ENCODE results near the gene MVB12B. TPM values are rescaled to one million over a fixed set of nuclear protein-coding genes. Genes with fewer than 3 reads are reported as not detected.

The MVB12B gene
- total RNA-seq, 4 donors from 2014 or later: 15.7 to 27.3 (median 22.7) TPM

DNA sequence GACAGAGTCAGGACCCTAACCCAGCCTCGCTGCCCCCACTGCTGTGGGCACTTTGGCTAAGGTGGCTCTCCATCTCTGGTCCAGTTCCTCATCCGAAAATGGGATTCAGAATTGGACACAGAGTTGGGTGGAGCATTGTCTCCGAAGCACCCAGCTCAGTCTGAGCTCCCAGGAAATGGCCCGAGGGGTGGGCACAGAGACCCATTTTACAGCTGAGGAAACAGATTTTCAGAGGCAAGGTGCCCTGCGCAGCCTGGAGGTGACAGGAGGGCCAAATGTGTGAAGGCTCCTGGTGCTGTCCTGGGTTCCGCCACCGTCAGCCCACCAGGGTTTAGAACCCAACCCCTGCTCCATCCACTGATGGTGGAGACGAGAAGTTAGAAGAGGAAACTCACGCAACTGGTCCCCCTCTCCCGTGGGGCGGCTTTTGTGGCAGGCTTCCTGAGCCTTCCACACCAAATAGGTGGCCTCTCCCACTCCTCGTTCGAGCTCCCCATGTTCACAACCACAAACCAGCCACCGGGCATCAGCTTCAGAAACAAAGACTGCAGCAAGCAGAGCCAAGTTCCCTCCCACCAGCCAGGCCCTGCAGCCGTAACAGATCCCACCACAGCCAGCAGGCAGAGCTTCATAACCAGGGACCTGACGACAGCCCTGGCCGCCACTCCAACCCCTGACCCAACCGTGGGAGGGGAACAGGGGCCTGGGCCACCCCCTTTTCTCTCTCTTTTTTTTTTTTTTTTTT lies 196.2 kb downstream of the MVB12B start:
- in situ Hi-C loops (cut with MboI; ENCODE audit: low pct_ligation_motif_present in 1 of 4, low pct_unique_long_range_greater_than_20kb in 1 of 4, low sequenced_read_pairs in 3 of 4) (no loop called here), intact Hi-C loops (cut with DNase I; ENCODE audit: low total_unique reads) (no loop called here)
- Histone ChIP-seq H3K36me3 (no peaks in the 10 kb centered on the region), H3K4me3 (no peak overlapping the region), H3K9me3 (no peaks in the 10 kb centered on the region), H3K27ac (no peak overlapping the region), H3K4me1 (peaks cover 0 to 2% (median 0%) of the 10 kb centered on the region in 4 donors), H3K27me3 (peaks cover 80% of the 10 kb centered on the region)
- DNase-seq: no peak
- TF ChIP-seq EP300 (IDR thresholded peaks at IDR 0.05; ENCODE audit: low read depth) (no peak), POLR2AphosphoS5 (IDR thresholded peaks at IDR 0.05) (no peak), POLR2A (IDR thresholded peaks at IDR 0.05) (no peak)
- TF ChIP-seq, protein P1, sequence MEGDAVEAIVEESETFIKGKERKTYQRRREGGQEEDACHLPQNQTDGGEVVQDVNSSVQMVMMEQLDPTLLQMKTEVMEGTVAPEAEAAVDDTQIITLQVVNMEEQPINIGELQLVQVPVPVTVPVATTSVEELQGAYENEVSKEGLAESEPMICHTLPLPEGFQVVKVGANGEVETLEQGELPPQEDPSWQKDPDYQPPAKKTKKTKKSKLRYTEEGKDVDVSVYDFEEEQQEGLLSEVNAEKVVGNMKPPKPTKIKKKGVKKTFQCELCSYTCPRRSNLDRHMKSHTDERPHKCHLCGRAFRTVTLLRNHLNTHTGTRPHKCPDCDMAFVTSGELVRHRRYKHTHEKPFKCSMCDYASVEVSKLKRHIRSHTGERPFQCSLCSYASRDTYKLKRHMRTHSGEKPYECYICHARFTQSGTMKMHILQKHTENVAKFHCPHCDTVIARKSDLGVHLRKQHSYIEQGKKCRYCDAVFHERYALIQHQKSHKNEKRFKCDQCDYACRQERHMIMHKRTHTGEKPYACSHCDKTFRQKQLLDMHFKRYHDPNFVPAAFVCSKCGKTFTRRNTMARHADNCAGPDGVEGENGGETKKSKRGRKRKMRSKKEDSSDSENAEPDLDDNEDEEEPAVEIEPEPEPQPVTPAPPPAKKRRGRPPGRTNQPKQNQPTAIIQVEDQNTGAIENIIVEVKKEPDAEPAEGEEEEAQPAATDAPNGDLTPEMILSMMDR (IDR thresholded peaks at IDR 0.05): no peak
- 60 to 71% methylated on average over 2 to 18 of the region's 18 CpGs for WGBS, 2 donors (ENCODE audit: low coverage in 1 of 2)

DNA sequence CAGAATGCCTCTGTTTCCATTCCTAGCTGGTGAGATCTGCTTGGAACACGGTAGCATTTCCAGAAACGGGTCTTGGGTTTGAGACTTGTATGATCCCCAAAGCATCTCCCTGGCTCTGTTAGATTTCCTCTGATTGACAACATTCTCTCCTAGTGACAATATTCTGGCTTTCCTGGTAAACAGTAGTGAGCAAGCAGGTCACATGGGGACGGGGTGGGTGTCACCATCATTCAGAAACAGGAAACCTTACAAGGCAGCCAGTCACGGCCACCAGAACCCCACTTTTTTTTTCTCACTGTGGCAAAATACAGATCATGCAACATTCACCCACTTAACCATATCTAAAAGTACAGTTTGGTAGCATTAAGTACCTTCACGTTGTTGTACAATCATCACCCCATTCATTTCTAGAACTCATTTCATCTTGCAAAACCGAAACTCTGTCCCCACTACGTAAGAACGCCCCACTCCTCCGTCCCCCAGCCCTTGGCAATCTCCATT lies 197.0 kb downstream of the MVB12B start:
- in situ Hi-C loops (cut with MboI; ENCODE audit: low pct_ligation_motif_present in 1 of 4, low pct_unique_long_range_greater_than_20kb in 1 of 4, low sequenced_read_pairs in 3 of 4): no loop called here
- Histone ChIP-seq H3K36me3 (no peaks in the 10 kb centered on the region), H3K27ac (no peak overlapping the region), H3K4me1 (no peaks in the 10 kb centered on the region), H3K4me3 (no peak overlapping the region), H3K27me3 (peaks cover 72% of the 10 kb centered on the region), H3K9me3 (no peaks in the 10 kb centered on the region)
- WGBS, 2 donors (ENCODE audit: low coverage in 1 of 2): 35 to 37% methylated on average over 8 to 9 of the region's 9 CpGs
- intact Hi-C loops (cut with DNase I; ENCODE audit: low total_unique reads): no loop called here
- no peak for DNase-seq
- TF ChIP-seq POLR2A (IDR thresholded peaks at IDR 0.05) (no peak), POLR2AphosphoS5 (IDR thresholded peaks at IDR 0.05) (no peak)
- TF ChIP-seq, protein P1 (IDR thresholded peaks at IDR 0.05): no peak

DNA sequence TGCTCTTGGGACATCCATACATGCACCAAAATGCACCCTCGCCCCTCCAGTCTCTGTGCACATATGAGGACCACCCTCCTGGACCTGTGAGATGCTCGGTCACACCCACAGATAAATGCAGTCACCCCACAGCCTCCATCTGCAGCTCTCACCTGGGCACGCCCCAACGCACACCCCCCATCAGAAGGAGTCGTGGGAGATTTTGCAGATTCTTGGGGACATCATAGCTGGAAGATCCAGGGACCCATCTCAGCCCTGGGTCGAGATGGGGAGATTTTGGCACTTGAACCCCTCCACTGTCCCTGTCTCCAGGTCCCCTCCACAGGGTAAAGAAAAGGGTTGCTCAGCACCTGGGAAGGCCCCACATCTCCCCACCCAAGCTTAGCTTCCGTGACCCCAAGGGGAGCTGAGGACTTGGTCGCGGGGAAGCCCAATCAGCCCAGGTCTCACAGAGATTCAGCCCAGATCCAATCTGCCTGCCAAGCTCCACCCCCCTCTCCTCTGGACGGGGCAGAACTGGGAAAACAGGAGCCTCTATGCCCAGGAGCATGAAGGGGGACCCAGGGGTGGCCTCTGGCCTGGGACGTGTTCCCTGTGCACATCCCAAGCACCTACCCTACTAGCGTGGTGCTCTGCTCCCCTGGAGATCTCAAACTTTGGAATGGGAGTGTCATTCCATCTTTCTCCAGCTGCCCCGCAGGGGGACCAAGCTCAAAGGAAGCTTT lies 197.9 kb downstream of the MVB12B start:
- no peak for DNase-seq
- whole genome bisulfite sequencing, 2 donors (ENCODE audit: low coverage in 1 of 2): 45 to 67% methylated on average over 2 to 13 of the region's 13 CpGs
- TF ChIP-seq, protein P1 (IDR thresholded peaks at IDR 0.05): no peak
- TF ChIP-seq EP300 (IDR thresholded peaks at IDR 0.05; ENCODE audit: low read depth) (no peak), POLR2A (IDR thresholded peaks at IDR 0.05) (no peak), POLR2AphosphoS5 (IDR thresholded peaks at IDR 0.05) (no peak)
- intact Hi-C loops (cut with DNase I; ENCODE audit: low total_unique reads): no loop called here
- H3K27ac ChIP-seq: no peak overlapping the region
- no peaks in the 10 kb centered on the region for H3K9me3 ChIP-seq
- no peaks in the 10 kb centered on the region for H3K36me3 ChIP-seq
- in situ Hi-C loops (cut with MboI; ENCODE audit: low pct_ligation_motif_present in 1 of 4, low pct_unique_long_range_greater_than_20kb in 1 of 4, low sequenced_read_pairs in 3 of 4): no loop called here
- H3K4me3 ChIP-seq: no peak overlapping the region
- peaks cover 63% of the 10 kb centered on the region for H3K27me3 ChIP-seq
- no peaks in the 10 kb centered on the region for H3K4me1 ChIP-seq

DNA sequence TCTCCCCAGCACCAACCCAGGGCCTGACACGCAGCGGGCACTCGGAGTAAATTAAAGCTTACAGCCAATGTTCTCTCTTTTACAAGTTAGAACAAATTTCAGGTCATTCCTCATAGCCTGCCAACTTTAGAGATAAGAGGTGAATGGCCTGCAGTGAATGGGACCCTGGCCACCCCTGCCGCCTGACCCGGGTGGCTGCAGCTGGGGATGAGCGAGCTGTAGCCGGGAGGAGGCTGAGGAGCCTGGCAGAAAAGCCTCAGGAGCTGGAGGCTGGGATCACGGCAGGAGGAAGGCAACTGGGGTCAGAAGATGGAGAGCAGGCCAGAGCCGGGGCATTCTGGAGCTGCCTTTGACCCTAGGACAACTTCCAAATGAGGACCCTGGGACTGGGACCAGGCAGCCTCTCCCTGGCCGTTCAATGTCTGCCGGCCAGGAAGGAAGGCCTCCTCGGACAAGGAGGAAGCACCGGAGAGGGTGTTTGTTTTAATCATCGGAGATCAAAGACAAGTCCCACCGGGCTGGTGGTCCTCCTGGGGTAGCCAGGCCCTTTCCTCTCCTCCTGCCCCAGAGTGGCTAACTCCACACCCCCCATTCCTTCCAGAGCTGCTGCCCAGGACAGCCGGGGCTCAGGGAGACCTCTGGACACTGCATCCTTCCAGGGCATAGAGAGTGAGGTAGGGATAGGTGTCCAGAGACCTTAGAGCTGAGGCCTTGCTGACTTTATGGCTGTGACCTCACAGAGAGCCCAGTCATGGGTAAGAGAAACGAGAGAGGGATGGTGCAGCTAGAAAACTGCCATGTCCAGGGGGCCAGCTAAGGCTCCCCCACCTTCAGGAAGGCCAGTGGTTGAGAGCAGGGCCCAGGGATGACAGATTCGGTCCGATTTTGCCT lies 199.8 kb downstream of the MVB12B start:
- H3K27me3 ChIP-seq: peaks cover 52% of the 10 kb centered on the region
- H3K4me3 ChIP-seq: no peak overlapping the region
- no peak for DNase-seq
- H3K4me1 ChIP-seq: no peaks in the 10 kb centered on the region
- 40 to 79% methylated on average over 1 to 19 of the region's 19 CpGs for WGBS, 2 donors (ENCODE audit: low coverage in 1 of 2)
- H3K36me3 ChIP-seq: no peaks in the 10 kb centered on the region
- TF ChIP-seq POLR2AphosphoS5 (IDR thresholded peaks at IDR 0.05): no peak
- TF ChIP-seq, protein P1 (IDR thresholded peaks at IDR 0.05): no peak
- TF ChIP-seq EP300 (IDR thresholded peaks at IDR 0.05; ENCODE audit: low read depth): no peak
- TF ChIP-seq POLR2A (IDR thresholded peaks at IDR 0.05): no peak
- in situ Hi-C loops (cut with MboI; ENCODE audit: low pct_ligation_motif_present in 1 of 4, low pct_unique_long_range_greater_than_20kb in 1 of 4, low sequenced_read_pairs in 3 of 4) (no loop called here), intact Hi-C loops (cut with DNase I; ENCODE audit: low total_unique reads) (no loop called here)
- no peaks in the 10 kb centered on the region for H3K9me3 ChIP-seq
- H3K27ac ChIP-seq: no peak overlapping the region
